Calu3 (cell line): ENCODE measurements around the gene LRPPRC. TPM values are rescaled to one million over a fixed set of nuclear protein-coding genes. Genes with fewer than 3 reads are reported as not detected.
A peak's percentile ranks its signal among the peaks of the same experiment; 100 is the strongest.

Source experiments
- BruUV-seq: library from RNA; stranded (reverse); fragments of 400-500 nt; replicated peaks from 2 replicates; lab custom pipeline; 2021; lab: Mats Ljungman, UMichigan
- CTCF ChIA-PET: fragments of 300-600 bp; sonication (Branson Sonifier 250); formaldehyde crosslinking; loops from one replicate; lab custom pipeline; 2022; ENCODE audit warnings: antibody characterized with exemption; lab: Charles Lee
- DNase-seq: peaks from one replicate; pipeline ENCODE4 v3.0.0; 2022
- H3K27ac Mint-ChIP-seq: one replicate; pipeline ENCODE4 v1.8.0; 2022; ENCODE audit warnings: mixed read lengths; ENCODE audit not compliant: unreplicated experiment
- H3K27me3 Mint-ChIP-seq: one replicate; pipeline ENCODE4 v1.8.0; 2022; ENCODE audit warnings: mixed read lengths; ENCODE audit not compliant: unreplicated experiment
- H3K36me3 Mint-ChIP-seq: one replicate; pipeline ENCODE4 v1.8.0; 2022; ENCODE audit warnings: mild to moderate bottlenecking, moderate library complexity, mixed read lengths; ENCODE audit not compliant: insufficient read depth, unreplicated experiment
- H3K4me1 Mint-ChIP-seq: one replicate; pipeline ENCODE4 v1.8.0; 2022; ENCODE audit warnings: mild to moderate bottlenecking, low read depth, mixed read lengths; ENCODE audit not compliant: unreplicated experiment
- H3K4me3 Mint-ChIP-seq: one replicate; pipeline ENCODE4 v1.8.0; 2022; ENCODE audit warnings: mild to moderate bottlenecking, low read depth, moderate library complexity, mixed read lengths; ENCODE audit not compliant: unreplicated experiment
- H3K9me3 Mint-ChIP-seq: one replicate; pipeline ENCODE4 v1.8.0; 2022; ENCODE audit warnings: low read depth, mixed read lengths; ENCODE audit not compliant: unreplicated experiment
- CTCF ChIP-seq: fragments of 200-600 bp; IDR thresholded peaks from one replicate; pipeline ENCODE4 v1.8.0; 2022; ENCODE audit warnings: antibody characterized with exemption; ENCODE audit not compliant: unreplicated experiment
- intact Hi-C: fragments of 100-400 bp; cut with micrococcal nuclease; formaldehyde crosslinking; loops from one replicate; pipeline ENCODE4 v1.10.0; 2022; ENCODE audit not compliant: unreplicated experiment
- total RNA-seq: library from RNA; stranded (reverse); gene quantifications from 2 replicates; pipeline ENCODE4 v1.2.3, GENCODE V29; 2022

Gene LRPPRC
- total RNA-seq, 1 experiment from 2014 or later: 120 TPM

- BruUV-seq: no TSS peak
- H3K9me3 Mint-ChIP-seq: no peaks in the 10 kb centered on the region
- H3K27ac Mint-ChIP-seq: no peak overlapping the region
- TF ChIP-seq CTCF: peak; percentile 38
- CTCF ChIA-PET: no interaction called here
- H3K27me3 Mint-ChIP-seq: no peaks in the 10 kb centered on the region
- intact Hi-C loops: loop anchor here (10.0 kb wide), 1 partner anchor 46 kb away; no protein-coding TSS in a partner anchor
- DNase-seq: peak; percentile 20
- no peaks in the 10 kb centered on the region for H3K4me1 Mint-ChIP-seq
- peaks cover 66% of the 10 kb centered on the region for H3K36me3 Mint-ChIP-seq
- no peak overlapping the region for H3K4me3 Mint-ChIP-seq
Measured at GRCh38 chr2:43950383-43951008, 45.3 kb downstream of the LRPPRC start.

- H3K27me3 Mint-ChIP-seq: no peaks in the 10 kb centered on the region
- H3K27ac Mint-ChIP-seq: no peak overlapping the region
- no peak for TF ChIP-seq CTCF
- no peaks in the 10 kb centered on the region for H3K9me3 Mint-ChIP-seq
- no peak overlapping the region for H3K4me3 Mint-ChIP-seq
- intact Hi-C loops: no loop called here
- no peak for DNase-seq
- H3K4me1 Mint-ChIP-seq: no peaks in the 10 kb centered on the region
- no TSS peak for BruUV-seq
- H3K36me3 Mint-ChIP-seq: peaks cover 55% of the 10 kb centered on the region
- CTCF ChIA-PET: no interaction called here
Measured at GRCh38 chr2:43948370-43948769, 47.4 kb downstream of the LRPPRC start.

- Mint-ChIP-seq H3K27ac (no peak overlapping the region), H3K36me3 (peaks cover 44% of the 10 kb centered on the region), H3K4me3 (no peak overlapping the region), H3K9me3 (no peaks in the 10 kb centered on the region), H3K27me3 (no peaks in the 10 kb centered on the region), H3K4me1 (no peaks in the 10 kb centered on the region)
- intact Hi-C loops: no loop called here
- no peak for TF ChIP-seq CTCF
- BruUV-seq: no TSS peak
- CTCF ChIA-PET: no interaction called here
- no peak for DNase-seq
Measured at GRCh38 chr2:43946685-43947084, 49.1 kb downstream of the LRPPRC start.

GRCh38 chr2:43945439-43945838 lies 50.4 kb downstream of the LRPPRC start:
- Mint-ChIP-seq H3K9me3 (no peaks in the 10 kb centered on the region), H3K27me3 (no peaks in the 10 kb centered on the region), H3K27ac (no peak overlapping the region), H3K4me3 (no peak overlapping the region), H3K4me1 (no peaks in the 10 kb centered on the region), H3K36me3 (peaks cover 34% of the 10 kb centered on the region)
- no peak for DNase-seq
- intact Hi-C loops: no loop called here
- CTCF ChIA-PET: no interaction called here
- no peak for TF ChIP-seq CTCF
- no TSS peak for BruUV-seq
